Measurements from ENCODE around the gene OR5AC2.

OR5AC2 gene, protein sequence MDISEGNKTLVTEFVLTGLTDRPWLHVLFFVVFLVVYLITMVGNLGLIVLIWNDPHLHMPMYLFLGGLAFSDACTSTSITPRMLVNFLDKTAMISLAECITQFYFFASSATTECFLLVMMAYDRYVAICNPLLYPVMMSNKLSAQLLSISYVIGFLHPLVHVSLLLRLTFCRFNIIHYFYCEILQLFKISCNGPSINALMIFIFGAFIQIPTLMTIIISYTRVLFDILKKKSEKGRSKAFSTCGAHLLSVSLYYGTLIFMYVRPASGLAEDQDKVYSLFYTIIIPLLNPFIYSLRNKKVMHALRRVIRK

DNA sequence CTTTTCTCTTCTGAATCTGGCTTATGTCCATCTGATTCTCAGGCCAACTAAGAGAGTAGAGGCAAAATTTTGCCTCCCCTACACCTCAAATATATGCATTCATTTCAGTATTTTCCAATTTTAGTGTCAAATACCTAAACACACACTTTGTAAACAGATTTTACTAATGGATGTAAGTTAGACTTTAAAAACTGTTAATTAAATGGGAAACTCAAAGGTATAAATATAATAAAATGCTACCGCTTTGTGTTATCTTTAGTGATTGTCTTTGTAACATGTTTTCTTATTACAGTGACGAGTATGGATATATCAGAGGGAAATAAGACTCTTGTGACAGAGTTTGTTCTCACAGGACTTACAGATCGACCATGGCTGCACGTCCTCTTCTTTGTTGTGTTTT is at the start of gene OR5AC2:
Gene OR5AC2 (plus strand): TSS at position 301 of the 400 bp plus-strand sequence. CDS start 0 bp downstream, at position 301.
- DNase-seq, result no peak

DNA sequence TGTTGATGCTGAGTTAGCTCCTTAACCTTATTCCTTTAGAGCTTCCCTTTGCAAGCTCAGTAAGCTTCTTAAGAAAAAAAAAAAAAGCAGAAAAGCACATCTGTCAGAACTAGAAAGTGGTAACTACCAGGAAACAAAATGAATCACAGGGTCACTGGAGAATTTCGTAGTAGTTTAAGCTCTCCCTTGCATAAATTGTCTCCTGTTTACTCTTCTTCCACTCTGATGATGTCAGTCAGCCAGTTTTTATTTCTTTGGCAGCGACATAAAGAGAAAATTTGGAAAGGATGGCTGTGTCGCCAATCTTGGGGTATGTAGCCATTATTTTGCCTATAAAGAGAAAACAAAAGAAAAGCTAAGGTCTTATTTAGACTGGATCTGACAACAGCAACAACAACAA is 48.7 kb upstream of the OR5AC2 start:
- DNase-seq, result no peak

DNA sequence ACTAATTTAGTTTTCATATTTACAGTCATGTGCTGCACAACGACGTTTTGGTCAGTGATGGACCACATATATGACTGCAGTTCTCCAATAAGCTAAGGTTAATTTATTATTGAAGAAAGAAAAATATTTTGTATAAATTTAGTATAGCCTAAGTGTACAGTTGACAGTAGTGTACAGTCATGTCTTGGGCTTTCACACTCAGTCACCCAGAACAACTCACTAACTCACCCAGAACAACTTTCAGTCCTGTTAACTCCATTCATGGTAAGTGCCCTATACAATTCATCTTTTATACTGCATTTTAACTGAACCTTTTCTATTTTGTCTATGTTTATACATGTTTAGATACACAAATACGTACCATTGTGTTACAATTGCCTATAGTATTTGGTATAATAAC is 48.1 kb upstream of the OR5AC2 start:
- DNase-seq, result no peak

DNA sequence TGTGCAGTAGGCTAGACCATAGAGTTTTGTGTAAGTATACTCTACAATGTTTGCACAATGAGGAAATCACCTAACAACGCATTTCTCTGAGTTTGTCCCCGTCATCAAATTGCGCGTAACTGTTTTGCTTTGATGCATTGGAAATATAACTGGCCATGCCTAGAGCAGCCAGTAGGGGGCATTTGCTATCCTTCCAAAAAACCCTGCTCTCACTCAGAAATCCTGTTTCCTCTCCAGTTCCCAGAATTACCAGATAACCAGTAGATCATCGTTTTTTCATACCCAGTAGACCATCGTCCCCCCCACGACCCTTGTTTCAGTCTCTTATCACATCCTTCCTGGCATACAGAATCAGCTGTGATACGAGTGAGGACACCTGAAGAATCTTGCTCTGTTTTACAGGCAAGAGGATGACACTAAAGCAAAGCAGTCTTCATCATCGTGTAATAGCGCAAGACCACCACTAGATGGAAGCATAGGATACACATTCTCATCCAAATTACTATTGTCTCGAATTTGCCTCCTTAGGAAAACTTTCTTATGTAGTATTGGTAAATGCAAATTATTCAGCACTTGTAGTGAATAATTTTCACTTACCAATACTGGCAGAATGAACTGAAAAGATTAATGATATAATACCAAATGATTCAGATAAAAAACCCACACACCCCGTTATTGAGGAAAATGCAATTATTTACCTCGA is 47.5 kb upstream of the OR5AC2 start:
- peak in 50 of 56 donors; percentile 6 to 91 (median 46) for DNase-seq

DNA sequence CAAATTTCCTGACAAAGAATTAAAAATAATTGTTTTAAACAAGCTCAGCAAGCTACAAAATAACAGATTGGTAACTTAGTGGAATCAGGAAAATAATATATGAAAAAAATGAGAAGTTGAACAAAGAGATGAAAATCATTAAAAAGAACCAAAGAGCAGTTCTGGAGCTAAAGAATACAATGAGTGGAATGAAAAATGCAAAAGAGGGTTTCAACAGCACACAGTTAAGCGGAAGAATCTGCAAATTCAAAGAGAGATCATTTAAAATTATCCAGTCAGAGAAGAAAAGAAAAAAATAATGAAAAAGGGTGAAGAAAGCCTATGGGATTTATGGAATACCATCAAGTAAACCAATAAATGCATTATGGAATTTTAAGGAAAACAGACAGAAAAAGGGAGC is 45.6 kb upstream of the OR5AC2 start:
- no peak for DNase-seq

DNA sequence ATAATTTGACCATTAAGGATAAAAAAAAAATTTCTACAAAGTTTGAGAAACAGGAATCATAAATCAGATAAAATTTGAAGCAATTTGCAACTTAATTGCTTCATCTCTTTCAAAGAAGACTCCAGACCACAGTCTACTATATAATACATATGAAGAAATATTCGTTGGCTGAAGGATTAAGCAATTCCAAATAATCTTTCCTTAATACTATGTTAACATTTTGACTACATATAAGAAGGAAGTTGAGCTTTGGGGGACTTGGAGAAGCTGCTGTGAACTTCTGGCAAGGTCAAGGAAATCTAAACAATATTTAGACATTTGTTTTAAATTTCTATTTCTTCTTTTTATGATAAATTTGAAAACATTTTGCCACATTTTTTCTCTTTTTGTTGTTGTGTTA is 38.4 kb upstream of the OR5AC2 start:
- DNase-seq, result no peak

DNA sequence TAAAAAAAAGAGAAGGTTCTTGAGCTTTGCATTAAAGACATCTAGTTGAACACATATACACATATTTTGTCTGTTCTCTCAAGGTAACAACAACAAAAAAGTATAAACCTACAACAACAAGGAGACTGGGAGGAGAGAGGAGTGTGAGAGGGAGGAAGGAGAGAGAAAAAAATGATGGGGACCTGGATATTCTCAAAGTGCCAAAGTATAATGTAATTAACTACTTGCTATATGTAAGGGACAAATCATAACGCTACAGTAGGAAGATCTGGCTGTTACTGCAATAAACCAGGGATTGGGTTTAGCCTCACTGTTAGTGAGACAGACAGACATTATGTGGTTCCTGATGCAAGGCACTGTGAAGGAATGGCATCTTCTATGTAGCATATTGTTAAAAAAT is 37.7 kb upstream of the OR5AC2 start:
- no peak for DNase-seq

DNA sequence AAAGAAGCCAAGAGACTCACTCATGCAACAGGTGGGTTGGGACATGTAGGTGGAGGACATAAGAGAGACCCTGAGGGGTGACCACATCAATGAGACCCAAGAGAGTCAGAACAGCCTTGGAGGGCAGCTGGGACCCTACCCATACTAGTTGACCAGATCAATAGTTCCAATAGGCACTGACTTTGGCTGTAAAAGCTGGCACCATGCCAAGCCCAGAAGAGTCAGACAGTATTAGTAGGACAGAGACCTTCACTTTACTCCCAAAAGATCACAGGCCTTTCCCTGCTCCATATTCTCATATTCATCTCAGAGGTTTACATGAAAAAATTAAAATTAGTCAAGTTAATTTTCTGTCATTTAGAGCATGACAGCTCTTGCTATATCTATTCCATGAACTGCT is 30.9 kb upstream of the OR5AC2 start:
- DNase-seq, result peak in 1 of 56 donors; percentile 4

DNA sequence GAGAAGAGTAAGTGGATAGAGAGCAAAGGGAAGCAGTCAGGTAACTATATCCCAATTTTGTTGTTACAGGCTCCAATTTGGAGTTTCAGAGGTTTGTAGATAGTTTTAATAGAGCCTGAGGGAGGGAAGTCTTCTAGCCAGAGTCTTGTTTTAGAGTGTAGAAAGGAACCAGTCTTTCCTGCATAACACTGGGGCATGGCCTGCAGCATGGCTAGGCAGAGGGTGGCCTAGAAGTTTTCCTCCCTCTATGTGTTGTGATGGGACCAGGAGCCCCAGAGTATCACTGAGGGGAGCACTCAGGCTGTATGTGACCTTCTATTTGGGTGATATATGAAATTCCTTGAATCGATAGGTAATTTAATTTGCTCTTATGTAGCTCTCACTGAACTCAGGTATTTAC is 29.3 kb upstream of the OR5AC2 start:
- DNase-seq, result no peak

DNA sequence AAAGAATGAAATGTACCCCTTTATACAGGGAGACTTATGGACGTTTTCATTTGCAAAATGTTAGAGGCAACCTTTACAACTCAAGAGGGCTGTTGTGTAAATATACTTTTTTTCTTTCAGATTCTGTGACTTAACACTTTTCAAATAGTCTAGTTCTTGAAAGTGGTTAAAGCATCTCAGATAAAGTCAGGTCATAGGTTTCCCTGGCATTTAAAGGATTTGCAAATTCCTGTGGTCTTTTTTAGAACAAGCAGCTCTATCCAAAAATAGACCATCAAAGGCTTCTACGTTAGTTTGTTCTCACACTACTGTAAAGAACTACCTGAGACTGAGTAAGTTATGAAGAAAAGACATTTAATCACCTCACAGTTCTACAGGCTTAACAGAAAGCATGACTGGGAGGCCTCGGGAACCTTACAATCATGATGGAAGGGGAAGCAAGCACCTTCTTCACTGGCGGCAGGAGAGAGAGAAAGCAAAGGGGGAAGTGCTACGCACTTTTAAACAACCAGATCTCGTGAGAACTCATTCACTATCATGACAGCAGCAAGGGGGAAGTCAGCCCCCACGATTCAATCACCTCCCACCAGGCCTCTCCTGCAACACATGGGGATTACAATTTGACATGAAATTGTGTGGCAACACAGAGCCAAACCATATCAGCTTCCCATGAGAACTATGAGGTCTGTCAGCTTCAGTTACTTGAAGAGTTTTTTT is 28.6 kb upstream of the OR5AC2 start:
- no peak for DNase-seq

DNA sequence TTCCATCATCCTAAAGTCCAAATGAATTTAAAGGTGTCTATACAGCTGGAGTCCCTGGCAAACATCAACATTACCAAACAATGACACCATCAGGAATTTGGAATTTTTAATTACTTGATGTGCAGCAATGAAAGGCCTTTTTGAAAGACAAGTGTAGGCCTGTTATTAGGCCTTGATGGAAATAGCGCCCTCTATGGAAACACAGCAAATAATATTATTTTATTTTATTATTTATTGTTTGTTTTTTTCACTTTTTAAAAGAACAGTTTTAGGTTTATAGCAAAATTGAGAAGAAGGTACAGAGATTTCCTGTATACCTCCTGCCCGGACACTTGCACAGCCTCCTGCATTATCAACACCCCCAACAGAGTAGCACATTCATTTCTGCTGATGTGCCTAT is 18.1 kb upstream of the OR5AC2 start:
- DNase-seq, result no peak

DNA sequence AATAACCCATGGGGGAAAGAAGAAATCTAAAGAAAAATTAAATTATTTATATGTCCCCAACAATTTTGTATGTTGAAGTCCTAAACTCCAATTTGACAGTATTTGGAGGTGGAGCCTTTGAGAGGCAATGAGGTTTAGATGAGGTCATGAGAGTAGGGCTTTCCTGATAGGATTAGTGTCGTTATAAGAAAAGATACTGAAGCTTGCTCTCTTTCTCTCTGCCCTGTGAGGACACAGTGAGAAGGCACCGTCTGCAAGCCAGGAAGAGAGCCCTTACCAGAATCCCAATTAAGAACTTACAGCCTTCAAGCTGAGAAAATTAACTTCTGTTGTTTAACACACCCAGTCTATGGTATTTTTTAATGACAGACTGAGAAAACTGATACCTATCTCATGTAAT is 16.1 kb upstream of the OR5AC2 start:
- no peak for DNase-seq

DNA sequence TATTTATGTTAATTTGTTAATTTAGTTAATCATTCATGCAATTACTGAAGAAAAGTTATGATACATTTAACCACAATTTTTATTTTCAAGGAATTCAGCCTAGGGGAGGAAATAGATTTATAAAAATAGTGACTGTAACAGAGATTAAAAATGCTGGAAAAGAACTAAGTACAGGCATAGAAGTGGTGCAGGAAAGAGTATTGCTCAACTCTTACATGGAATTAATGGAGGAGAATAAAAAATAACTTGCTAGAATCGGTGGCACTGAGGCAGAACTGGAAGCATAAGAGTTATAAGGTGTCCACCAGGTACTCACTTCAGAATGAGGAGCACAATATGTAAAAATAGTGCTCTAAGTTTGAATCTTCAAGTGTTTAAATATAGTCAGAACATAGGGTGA is 13.5 kb upstream of the OR5AC2 start:
- DNase-seq, result no peak

DNA sequence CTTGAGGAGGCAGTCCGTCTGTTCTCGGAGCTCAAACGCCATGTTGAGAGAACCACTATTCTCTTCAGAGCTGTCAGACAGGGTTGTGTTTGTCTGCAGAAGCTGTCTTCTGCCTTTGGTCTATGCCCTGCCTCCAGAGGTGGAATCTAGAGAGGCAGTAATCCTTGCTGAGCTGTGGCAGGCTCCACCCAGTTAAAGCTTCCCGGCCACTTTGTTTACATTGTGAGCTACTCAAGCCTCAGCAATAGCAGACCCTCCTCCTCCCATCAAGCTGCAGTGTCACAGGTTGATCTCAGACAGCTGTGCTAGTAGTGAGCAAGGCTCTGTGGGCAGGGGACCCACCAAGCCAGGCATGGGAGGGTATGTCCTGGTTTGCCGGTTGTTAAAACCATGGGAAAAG is 8.9 kb downstream of the OR5AC2 start:
- DNase-seq, result no peak

DNA sequence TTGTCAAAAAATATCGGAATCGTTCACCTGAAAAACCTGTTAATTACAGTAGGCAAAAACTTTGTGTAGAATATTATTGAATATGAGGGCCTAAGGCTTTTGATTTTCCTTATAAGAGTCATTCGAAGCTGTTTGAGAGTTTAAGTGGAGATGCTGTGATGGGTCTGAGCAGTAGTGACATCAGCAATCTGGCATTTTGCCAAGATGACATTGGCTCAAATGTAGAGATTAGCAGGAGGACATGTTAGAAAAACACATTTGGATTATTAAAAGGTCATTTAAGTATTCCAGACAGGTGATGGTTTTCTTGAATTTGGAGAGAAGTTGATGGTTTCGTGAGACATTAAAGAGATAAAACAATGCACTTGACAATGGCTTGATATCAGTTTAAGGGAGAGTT is 12.9 kb downstream of the OR5AC2 start:
- DNase-seq, result no peak

DNA sequence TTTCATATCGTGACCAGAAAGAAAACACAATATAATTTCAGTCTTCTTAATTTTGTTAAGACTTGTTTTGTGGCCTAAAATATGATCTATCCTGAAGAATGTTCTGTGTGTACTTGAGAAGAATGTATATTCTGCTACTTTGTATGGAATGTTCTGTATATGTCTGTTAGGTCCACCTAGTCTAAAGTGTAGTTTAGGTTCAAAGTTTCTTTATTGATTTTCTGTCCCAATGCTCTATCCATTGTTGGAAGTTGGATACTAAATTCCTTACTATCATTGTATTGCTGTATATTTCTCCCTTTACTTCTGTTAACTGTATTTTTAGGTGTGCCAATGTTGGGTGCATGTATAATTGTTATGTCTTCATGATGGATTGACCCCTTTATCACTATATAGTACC is 21.2 kb downstream of the OR5AC2 start:
- no peak for DNase-seq

DNA sequence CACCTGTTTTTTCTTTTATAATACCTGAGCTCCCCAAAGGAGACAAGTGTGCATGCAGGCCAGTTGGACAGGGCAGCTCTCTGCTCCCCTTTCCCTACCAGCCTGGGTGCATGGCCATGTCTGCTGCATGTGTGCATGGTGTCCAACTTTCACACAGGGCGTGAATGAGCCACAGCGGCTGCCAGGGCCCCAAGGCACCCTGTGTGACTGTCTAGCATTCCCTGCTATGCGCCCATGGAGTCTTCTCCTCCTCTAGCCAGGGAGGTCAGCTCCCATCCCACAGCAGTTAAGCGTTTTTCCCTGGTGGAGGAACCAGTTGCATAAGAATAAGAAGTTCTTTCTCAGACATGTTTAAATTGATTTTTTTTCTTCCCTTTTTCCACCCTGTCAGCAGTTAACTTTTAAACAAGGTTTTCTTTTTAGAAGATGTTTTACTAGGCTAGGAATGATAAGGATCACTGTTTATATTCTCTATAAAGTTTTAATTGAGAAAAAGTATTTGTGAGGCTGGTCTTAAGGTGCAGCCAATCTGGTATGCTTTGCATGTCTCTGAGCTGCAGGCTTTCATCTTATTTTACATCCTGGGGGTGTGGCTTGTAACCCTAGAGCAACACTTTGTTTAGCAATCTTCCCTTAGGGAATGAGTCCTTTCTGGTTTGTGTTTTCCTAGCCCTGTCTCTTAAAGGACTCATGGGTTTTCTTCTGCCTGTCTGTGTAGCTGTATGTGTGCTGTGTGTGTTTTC is 23.0 kb downstream of the OR5AC2 start:
- no peak for DNase-seq

DNA sequence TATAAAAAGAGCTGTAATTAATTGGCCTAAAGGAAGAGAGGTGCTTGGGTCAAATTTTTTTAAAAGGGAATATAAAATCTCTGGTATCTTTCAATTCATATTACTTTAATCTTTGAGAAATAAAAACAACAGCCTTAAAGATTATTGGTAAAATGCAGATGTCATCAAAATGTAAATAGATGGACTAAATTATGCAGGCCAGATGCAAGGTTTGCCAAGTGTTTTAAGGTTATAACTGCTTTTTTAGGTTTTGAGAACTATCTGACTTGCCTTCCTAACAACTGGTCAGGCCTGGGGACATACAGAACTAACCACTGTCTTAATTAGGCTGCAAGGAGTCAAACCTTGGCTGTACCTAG is 23.6 kb downstream of the OR5AC2 start:
- DNase-seq, result no peak

DNA sequence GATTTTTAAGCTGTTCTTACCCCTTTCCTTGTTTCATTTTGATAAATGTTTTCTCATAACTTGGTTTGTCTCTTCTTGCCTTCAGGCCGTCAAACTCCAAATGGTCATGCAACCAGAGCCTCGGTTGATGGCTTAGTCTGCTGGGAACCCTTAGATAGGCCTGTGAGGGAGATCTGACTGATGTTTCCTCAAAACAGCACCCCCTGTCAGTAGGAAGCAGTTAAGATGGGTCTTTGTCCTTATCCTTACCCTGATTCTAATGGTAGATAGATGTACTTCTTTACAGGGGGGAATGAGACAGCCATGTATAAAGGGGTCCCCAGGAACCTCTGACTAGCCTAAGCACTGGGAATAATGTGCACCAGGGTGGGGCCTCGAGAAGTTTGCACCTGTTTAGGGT is 27.3 kb downstream of the OR5AC2 start:
- DNase-seq, result no peak

DNA sequence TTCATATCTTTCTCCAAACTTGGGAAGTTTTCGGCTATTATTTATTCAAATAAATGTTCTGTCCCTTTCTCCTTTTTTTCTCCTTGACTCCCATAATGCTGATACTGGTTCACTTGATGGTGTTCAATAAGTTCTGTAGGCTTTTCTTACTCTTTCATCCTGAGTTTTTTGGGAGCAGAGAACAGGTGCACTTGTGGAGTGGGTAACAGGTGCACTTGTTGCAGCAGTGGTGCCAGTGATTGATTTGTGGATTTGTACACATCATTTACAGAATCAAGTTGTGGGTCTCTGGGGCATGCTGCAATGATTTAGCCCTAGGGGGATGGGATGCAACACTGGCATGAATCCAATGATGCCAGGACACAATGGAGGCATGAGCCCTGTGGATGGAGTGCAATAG is 28.7 kb downstream of the OR5AC2 start:
- DNase-seq, result no peak

DNA sequence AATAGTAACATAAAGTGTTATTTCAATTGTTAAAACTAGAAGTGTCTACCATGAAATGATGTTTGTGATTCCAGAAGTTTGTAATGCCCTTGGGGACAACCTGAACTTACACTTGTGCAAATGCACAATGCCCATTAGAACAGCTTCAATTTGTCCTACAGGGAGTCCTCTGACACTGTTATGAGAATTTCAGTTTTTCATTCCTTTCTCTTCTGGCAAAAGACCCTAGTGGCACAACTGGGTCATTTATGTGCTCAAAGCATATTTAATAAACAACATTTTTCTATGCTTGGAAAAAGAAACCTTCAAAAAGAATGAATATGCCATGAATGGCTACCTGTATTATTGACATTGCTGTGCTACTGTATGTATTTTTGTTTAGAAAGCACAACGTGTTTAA is 43.4 kb downstream of the OR5AC2 start, which contains the start of gene OR5H1:
Gene OR5H1 (plus strand): TSS at position 301 of the 400 bp plus-strand sequence. CDS start 1,977 bp downstream, outside the sequence.
- DNase-seq, result no peak

DNA sequence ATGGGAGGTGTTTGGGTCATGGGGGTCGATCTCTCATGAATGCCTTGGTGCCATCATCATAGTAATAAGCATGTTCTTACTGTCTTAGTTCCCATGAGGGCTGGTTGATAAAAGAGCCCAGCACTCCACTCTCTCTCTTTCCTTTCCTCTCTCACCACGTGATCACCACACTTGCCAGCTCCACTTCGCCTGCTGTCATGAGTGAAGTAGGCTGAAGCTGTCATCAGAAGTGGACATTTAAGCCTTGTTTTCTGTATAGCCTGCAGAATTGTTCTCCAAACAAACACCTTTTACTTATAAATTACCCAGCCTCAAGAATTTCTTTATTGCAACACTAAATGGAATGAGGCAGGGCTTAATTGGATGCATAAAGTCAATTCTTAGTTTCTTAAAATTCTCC is 49.7 kb downstream of the OR5AC2 start:
- DNase-seq, result no peak
